ENCODE data around the gene CDC42SE2. TPM values are rescaled to one million over a fixed set of nuclear protein-coding genes. Genes with fewer than 3 reads are reported as not detected.

CDC42SE2 gene
- total RNA-seq, 1 donor from 2014 or later, result 24.1 TPM

GRCh38 chr5:131256507-131256823, 7.4 kb upstream of the CDC42SE2 start:
- FAIRE-seq (no peak), DNase-seq (ENCODE audit: low read depth) (no peak)
- Histone ChIP-seq H3K9ac (ENCODE audit: low read length) (no peak overlapping the region), H3K4me3 (ENCODE audit: insufficient read depth, low read depth, low read length) (no peak overlapping the region), H4K20me1 (ENCODE audit: insufficient read depth, low read length) (no peaks in the 10 kb centered on the region), H3K9me3 (ENCODE audit: insufficient read depth, low read depth, low read length) (no peaks in the 10 kb centered on the region), H3K4me1 (ENCODE audit: insufficient read depth, low read length) (no peaks in the 10 kb centered on the region), H3K27me3 (ENCODE audit: insufficient read depth, low read length) (no peaks in the 10 kb centered on the region), H3K79me2 (ENCODE audit: insufficient read depth, low read length) (no peaks in the 10 kb centered on the region), H3K27ac (ENCODE audit: low read depth, low read length) (no peak overlapping the region), H2AFZ (ENCODE audit: low read depth, low read length) (no peak overlapping the region), H3K36me3 (ENCODE audit: insufficient read depth, low read length) (no peaks in the 10 kb centered on the region), H3K4me2 (ENCODE audit: low read length) (no peak overlapping the region)
- H3K4me1 Mint-ChIP-seq (ENCODE audit: low read depth, unreplicated experiment), result no peaks in the 10 kb centered on the region
- H3K27ac Mint-ChIP-seq (ENCODE audit: unreplicated experiment), result no peak overlapping the region
- no peaks in the 10 kb centered on the region for H3K27me3 Mint-ChIP-seq (ENCODE audit: low read depth, unreplicated experiment)
- H3K4me3 Mint-ChIP-seq (ENCODE audit: unreplicated experiment), result no peak overlapping the region
- no peaks in the 10 kb centered on the region for H3K36me3 Mint-ChIP-seq (ENCODE audit: low read depth, unreplicated experiment)
- no peak for TF ChIP-seq EZH2 (IDR thresholded peaks at IDR 0.05; ENCODE audit: insufficient read depth, low read length)
- TF ChIP-seq CTCF (IDR thresholded peaks at IDR 0.05; ENCODE audit: insufficient read depth, low read depth, low read length), result no peak
- no peaks in the 10 kb centered on the region for H3K9me3 Mint-ChIP-seq (ENCODE audit: unreplicated experiment)

GRCh38 chr5:131258733-131259132, 5.1 kb upstream of the CDC42SE2 start:
- Histone ChIP-seq H3K27me3 (ENCODE audit: insufficient read depth, low read length) (no peaks in the 10 kb centered on the region), H3K9ac (ENCODE audit: low read length) (no peak overlapping the region), H3K4me2 (ENCODE audit: low read length) (no peak overlapping the region), H3K27ac (ENCODE audit: low read depth, low read length) (no peak overlapping the region), H3K9me3 (ENCODE audit: insufficient read depth, low read depth, low read length) (no peaks in the 10 kb centered on the region), H3K36me3 (ENCODE audit: insufficient read depth, low read length) (no peaks in the 10 kb centered on the region), H3K79me2 (ENCODE audit: insufficient read depth, low read length) (no peaks in the 10 kb centered on the region), H2AFZ (ENCODE audit: low read depth, low read length) (no peak overlapping the region), H3K4me3 (ENCODE audit: insufficient read depth, low read depth, low read length) (no peak overlapping the region), H4K20me1 (ENCODE audit: insufficient read depth, low read length) (no peaks in the 10 kb centered on the region), H3K4me1 (ENCODE audit: insufficient read depth, low read length) (no peaks in the 10 kb centered on the region)
- H3K27me3 Mint-ChIP-seq (ENCODE audit: low read depth, unreplicated experiment), result no peaks in the 10 kb centered on the region
- H3K4me1 Mint-ChIP-seq (ENCODE audit: low read depth, unreplicated experiment), result no peaks in the 10 kb centered on the region
- DNase-seq (ENCODE audit: low read depth), result no peak
- no peaks in the 10 kb centered on the region for H3K9me3 Mint-ChIP-seq (ENCODE audit: unreplicated experiment)
- H3K36me3 Mint-ChIP-seq (ENCODE audit: low read depth, unreplicated experiment), result no peaks in the 10 kb centered on the region
- H3K27ac Mint-ChIP-seq (ENCODE audit: unreplicated experiment), result no peak overlapping the region
- no peak for TF ChIP-seq EZH2 (IDR thresholded peaks at IDR 0.05; ENCODE audit: insufficient read depth, low read length)
- no peak for TF ChIP-seq CTCF (IDR thresholded peaks at IDR 0.05; ENCODE audit: insufficient read depth, low read depth, low read length)
- H3K4me3 Mint-ChIP-seq (ENCODE audit: unreplicated experiment), result no peak overlapping the region
- FAIRE-seq, result no peak

GRCh38 chr5:131259326-131259725, 4.5 kb upstream of the CDC42SE2 start:
- no peaks in the 10 kb centered on the region for H4K20me1 ChIP-seq (ENCODE audit: insufficient read depth, low read length)
- Mint-ChIP-seq H3K9me3 (ENCODE audit: unreplicated experiment) (no peaks in the 10 kb centered on the region), H3K36me3 (ENCODE audit: low read depth, unreplicated experiment) (no peaks in the 10 kb centered on the region), H3K27ac (ENCODE audit: unreplicated experiment) (no peak overlapping the region), H3K27me3 (ENCODE audit: low read depth, unreplicated experiment) (no peaks in the 10 kb centered on the region), H3K4me1 (ENCODE audit: low read depth, unreplicated experiment) (no peaks in the 10 kb centered on the region), H3K4me3 (ENCODE audit: unreplicated experiment) (no peak overlapping the region)
- no peak overlapping the region for H3K27ac ChIP-seq (ENCODE audit: low read depth, low read length)
- FAIRE-seq (no peak), DNase-seq (ENCODE audit: low read depth) (no peak)
- H3K79me2 ChIP-seq (ENCODE audit: insufficient read depth, low read length), result peaks cover 3% of the 10 kb centered on the region
- H3K4me1 ChIP-seq (ENCODE audit: insufficient read depth, low read length), result no peaks in the 10 kb centered on the region
- H3K9me3 ChIP-seq (ENCODE audit: insufficient read depth, low read depth, low read length), result no peaks in the 10 kb centered on the region
- H2AFZ ChIP-seq (ENCODE audit: low read depth, low read length), result no peak overlapping the region
- no peaks in the 10 kb centered on the region for H3K27me3 ChIP-seq (ENCODE audit: insufficient read depth, low read length)
- TF ChIP-seq EZH2 (IDR thresholded peaks at IDR 0.05; ENCODE audit: insufficient read depth, low read length) (no peak), CTCF (IDR thresholded peaks at IDR 0.05; ENCODE audit: insufficient read depth, low read depth, low read length) (no peak)
- H3K9ac ChIP-seq (ENCODE audit: low read length), result no peak overlapping the region
- no peaks in the 10 kb centered on the region for H3K36me3 ChIP-seq (ENCODE audit: insufficient read depth, low read length)
- no peak overlapping the region for H3K4me3 ChIP-seq (ENCODE audit: insufficient read depth, low read depth, low read length)
- no peak overlapping the region for H3K4me2 ChIP-seq (ENCODE audit: low read length)
